HG03460 (cell line): Measurements from ENCODE around the gene FCHO1.
"Not testable (repeated sequence)": the region's sequence is repeated elsewhere in the genome, so short reads cannot be mapped to it uniquely, and the experiment has no call there.

ENCODE experiments used
- ATAC-seq: cut with Tn5 transposase; IDR thresholded peaks from one replicate; pipeline ENCODE4 v1.9.1; 2021; ENCODE audit not compliant: unreplicated experiment

The FCHO1 gene

GRCh38 chr19:17794412-17794730 lies 43.1 kb downstream of the FCHO1 start:
- no peak for ATAC-seq

DNA sequence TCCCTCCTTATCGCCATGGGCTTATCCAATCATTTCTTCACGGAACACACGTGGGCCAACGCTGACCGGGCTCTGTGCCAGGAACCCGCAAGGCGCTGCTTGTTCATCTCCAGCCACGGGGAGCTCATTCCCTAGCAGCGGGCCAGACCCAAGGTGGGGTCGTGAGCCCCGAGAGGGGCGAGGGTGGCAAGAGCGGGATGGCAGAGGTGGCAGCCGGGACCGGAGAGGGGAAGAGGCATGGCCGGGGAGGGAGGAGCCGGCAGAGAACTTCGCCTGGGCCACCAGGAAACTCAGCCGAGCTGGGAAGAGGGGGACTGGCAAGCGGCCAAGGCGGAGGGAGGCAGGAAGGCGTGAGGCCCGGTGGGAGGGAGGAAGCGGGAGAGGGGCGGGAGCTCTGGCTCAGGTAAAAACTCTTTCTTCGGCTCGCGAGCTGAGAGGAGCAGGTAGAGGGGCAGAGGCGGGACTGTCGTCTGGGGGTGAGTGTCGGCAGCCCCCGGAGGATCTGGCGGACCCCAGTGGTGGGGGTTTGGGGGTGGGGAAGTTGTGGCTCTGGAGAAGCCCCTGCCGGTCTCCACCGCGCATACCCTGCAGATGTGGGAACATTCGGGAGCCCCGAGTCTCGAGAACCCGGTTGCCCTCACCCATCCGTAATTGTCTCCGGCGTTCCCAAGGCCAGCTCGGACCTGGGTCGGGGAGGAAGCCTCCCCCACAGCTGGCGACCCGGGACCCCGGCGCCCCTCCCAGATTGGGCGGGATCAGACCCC lies 43.6 kb downstream of the FCHO1 start, which contains the start of gene B3GNT3:
B3GNT3 (plus strand) TSS at position 408 of the 764 bp plus-strand sequence. CDS start 12,670 bp downstream, outside the sequence.
- no peak for ATAC-seq

DNA sequence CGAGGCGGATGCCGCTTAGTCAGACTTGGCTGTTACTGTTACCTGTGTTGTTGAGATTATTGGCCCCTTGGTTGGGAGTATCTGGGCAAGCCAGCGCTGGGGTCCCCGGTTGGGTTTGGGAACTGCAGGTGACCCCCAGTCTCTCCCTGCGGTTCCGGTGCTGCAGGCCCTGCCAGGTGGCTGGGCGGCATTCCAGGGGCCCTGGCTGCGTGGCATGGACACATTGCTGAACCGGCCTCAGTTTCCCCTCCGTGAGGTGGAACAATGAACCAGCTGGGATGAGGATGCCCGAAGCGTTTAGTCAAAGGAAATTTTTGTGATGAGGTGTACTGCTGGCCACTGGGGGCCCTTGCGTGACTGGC lies 44.2 kb downstream of the FCHO1 start:
- no peak for ATAC-seq

- no peak for ATAC-seq
These were observed 44.9 kb downstream of the FCHO1 start for GRCh38 chr19:17796013-17796837.

- ATAC-seq = no peak
These were observed 45.7 kb downstream of the FCHO1 start for GRCh38 chr19:17796838-17797423.

DNA sequence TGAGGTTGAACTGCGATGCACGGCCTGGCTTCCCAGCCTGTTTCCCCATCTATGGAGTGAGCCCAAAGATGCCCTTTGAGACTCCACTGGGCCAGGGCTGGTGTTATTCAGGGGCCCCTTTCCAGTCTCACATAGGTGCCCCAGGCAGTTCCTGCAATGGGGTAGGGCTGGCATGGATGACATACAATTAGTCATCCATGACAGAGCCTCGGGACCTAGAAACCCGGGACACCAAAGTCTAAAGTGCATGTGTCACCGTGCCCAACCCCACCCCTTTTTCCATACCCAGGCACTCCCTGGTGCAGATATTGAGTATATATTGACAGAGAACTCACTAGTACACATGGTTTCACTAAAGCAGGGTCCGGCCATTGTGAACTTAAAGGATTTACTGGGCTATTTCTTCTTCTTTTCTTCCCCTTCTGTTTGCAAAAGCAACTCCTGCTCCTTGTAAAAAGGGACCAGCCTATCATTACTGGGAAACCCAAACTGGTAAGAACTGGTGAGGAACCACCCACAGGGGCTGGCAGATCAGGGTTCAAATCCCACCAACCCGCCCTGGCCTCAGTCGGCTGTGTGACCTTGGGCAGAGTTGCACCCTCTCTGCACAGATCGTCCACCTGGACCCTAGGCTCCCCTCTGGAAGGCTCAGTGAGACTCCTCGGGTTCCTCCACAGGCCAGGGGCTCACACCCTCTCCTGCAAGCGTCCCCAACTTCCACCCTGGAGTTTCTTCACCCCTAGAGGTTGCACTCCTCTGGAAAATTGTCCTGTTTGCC lies 46.3 kb downstream of the FCHO1 start:
- no peak for ATAC-seq

GRCh38 chr19:17798599-17798998 lies 47.3 kb downstream of the FCHO1 start:
- not testable (repeated sequence) for ATAC-seq

- ATAC-seq = no peak
These were observed 51.0 kb downstream of the FCHO1 start for GRCh38 chr19:17802137-17802858.

GRCh38 chr19:17803264-17803896 lies 52.1 kb downstream of the FCHO1 start:
- ATAC-seq = no peak

- ATAC-seq = no peak
These were observed 54.1 kb downstream of the FCHO1 start for GRCh38 chr19:17805427-17805826.

DNA sequence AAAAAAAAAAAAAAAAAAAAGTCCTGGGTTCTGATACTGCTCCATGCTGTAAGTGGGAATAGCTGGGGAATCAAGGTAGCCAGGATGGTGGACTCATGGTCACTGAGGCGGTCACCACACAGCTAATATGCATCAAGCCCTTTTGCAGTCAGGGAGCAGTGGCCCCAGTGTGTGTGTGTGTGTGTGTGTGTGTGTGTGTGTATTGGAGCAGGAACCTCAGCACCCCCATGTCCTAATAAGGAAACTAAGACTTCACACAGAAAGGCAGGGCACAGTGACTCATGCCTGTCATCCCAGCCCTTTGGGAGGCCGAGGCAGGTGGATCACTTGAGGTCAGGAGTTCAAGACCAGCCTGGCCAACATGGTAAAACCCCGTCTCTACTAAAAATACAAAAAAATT lies 55.7 kb downstream of the FCHO1 start:
- no peak for ATAC-seq

- no peak for ATAC-seq
These were observed 56.5 kb downstream of the FCHO1 start for GRCh38 chr19:17807731-17808316.

DNA sequence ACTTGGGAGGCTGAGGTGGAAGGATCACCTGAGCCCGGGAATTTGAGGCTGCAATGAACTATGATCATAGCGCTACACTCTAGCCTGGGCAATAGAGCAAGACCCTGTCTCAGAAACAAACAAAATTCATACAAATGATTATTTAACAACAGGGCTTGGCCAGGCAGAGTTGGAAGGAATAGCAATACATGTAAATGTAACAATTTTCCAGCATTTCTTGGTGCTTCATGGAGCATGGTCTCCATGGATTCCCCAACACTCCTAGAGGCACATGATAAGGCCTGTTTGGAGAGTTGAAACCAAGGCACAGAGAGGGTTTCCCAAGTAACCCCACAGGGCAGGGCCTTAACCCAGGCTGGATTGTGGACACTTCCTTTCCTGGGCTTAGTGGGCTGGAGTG lies 59.8 kb downstream of the FCHO1 start:
- no peak for ATAC-seq

- no peak for ATAC-seq
These were observed 60.4 kb downstream of the FCHO1 start for GRCh38 chr19:17811681-17812080.

- ATAC-seq = no peak
These were observed 60.8 kb downstream of the FCHO1 start for GRCh38 chr19:17812099-17812498.

DNA sequence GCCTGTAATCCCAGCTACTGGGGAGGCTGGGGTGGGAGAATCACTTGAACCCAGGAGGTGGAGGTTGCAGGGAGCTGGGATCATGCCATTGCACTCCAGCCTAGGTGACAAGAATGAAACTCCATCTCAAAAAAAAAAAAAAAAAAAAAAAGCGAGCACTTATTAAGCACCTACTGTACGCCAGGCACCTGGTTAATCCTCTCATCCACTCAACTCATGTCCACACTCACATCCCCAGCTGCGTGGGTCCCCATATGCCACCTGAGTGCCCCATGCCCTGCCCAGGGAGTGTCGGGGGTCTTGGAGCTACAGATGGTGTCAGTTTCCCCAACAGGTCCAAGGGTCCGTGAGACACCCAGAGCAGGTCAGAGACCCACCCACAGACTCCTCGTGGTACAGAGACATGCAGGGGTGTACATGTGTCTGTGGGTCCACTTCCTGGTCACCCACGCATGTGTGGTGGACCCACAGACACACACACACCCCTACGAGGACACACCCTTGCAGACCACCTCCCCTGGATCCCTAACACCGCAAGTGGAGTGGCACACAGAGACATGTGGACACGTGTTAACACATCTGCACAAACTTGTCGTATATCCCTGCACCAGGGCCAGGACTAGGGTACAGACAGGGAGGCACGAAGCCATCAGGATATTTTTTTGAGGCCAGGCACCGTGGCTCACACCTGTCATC lies 66.5 kb downstream of the FCHO1 start:
- ATAC-seq = no peak

- ATAC-seq = no peak
These were observed 69.9 kb downstream of the FCHO1 start, which contains the start of gene INSL3 for GRCh38 chr19:17821190-17821589. Gene INSL3 (minus strand): TSS chr19:17821519. CDS start chr19:17821506, 13 bp downstream.

DNA sequence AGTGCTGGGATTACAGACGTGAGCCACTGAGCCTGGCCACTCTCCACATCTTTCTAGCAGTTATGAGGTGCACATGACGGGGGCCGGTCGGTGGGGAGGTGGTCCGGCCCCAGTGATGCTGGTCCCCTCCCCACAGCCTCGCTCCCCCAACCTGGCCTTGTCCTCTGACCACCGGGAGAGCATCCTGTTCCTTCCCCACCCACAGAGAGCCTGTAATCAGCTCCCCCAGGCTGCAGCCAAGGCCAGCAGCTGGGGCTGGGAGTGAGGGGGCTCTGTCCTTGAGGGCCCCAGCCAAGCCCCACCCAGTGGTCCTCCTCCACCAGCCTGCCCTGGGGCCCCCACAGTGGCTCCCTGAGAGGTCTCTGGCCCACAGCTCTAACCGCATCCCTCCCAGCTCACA lies 73.1 kb downstream of the FCHO1 start:
- ATAC-seq = no peak

DNA sequence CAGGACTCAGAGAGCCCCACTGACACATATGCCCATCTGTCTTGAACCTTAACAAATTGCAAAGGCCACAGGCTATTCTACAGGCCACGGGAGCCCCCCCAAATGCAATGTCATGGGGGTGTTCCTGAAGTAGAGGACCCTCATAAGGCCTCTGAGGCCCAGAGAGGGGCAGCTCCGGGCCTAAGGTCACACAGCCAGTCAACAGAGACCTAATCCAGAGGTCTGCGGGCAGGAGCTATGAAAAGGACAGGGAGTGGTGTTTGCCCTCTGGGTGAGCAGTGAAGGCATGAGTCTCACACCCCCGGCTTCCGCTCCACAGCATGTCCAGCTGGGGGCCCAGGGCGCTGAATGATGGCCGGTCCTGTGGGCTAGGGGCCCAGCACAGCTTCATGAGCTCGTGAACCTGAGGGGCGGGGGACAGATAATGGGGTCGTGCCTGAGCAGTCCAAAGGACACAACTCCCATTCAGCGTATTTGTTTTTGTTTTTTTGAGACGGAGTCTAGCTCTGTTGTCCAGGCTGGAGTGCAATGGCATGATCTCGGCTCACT lies 75.3 kb downstream of the FCHO1 start:
- ATAC-seq = no peak
